Esophagus mucosa (tissue), 1 donor: ENCODE results near the gene OGA. TPM values are rescaled to one million over a fixed set of nuclear protein-coding genes. Genes with fewer than 3 reads are reported as not detected.

ENCODE experiments used
- ATAC-seq: fragments of 200-7000 bp; cut with Tn5 transposase; one replicate; pipeline ENCODE4 v1.9.1; 2020
- total RNA-seq: library from RNA; stranded (reverse); gene quantifications from one replicate; pipeline ENCODE4 v1.2.4, GENCODE V29; 2023
- donor health status: DM: yes; HTN: yes; CAD: no.

OGA gene
- 54.4 TPM for total RNA-seq

- ATAC-seq: peak; percentile 95
Measured at GRCh38 chr10:101818119-101818871, at the start of gene OGA. Gene OGA (minus strand): TSS chr10:101818444. CDS start chr10:101818022, 422 bp downstream.

- ATAC-seq: no peak
Measured at GRCh38 chr10:101867931-101868330, 49.7 kb upstream of the OGA start.

- no peak for ATAC-seq
Measured at GRCh38 chr10:101859530-101859929, 41.3 kb upstream of the OGA start.

- ATAC-seq: no peak
Measured at GRCh38 chr10:101858723-101859500, 40.7 kb upstream of the OGA start.

GRCh38 chr10:101857802-101858476, 39.7 kb upstream of the OGA start:
- ATAC-seq: no peak

- ATAC-seq: no peak
Measured at GRCh38 chr10:101856626-101857025, 38.4 kb upstream of the OGA start.

- no peak for ATAC-seq
Measured at GRCh38 chr10:101851411-101852116, 33.3 kb upstream of the OGA start.

- no peak for ATAC-seq
Measured at GRCh38 chr10:101850749-101851148, 32.5 kb upstream of the OGA start.

- ATAC-seq: no peak
Measured at GRCh38 chr10:101848894-101849351, 30.7 kb upstream of the OGA start.

GRCh38 chr10:101848408-101848807, 30.2 kb upstream of the OGA start:
- ATAC-seq: no peak

GRCh38 chr10:101845893-101846292, 27.6 kb upstream of the OGA start:
- ATAC-seq: no peak

- ATAC-seq: peak; percentile 18
Measured at GRCh38 chr10:101843032-101844021, 25.1 kb upstream of the OGA start, which contains the start of gene KCNIP2. Gene KCNIP2 (minus strand): TSS chr10:101843800. CDS start chr10:101843568, 232 bp downstream.

GRCh38 chr10:101841826-101842225, 23.6 kb upstream of the OGA start:
- ATAC-seq: no peak

- peak; percentile 67 for ATAC-seq
Measured at GRCh38 chr10:101840741-101841453, 22.7 kb upstream of the OGA start.

- no peak for ATAC-seq
Measured at GRCh38 chr10:101840102-101840684, 21.9 kb upstream of the OGA start.

- peak; percentile 54 for ATAC-seq
Measured at GRCh38 chr10:101839416-101840063, 21.3 kb upstream of the OGA start.

GRCh38 chr10:101839002-101839401, 20.8 kb upstream of the OGA start:
- no peak for ATAC-seq

GRCh38 chr10:101838416-101838970, 20.2 kb upstream of the OGA start:
- ATAC-seq: no peak

GRCh38 chr10:101837748-101838147, 19.5 kb upstream of the OGA start:
- ATAC-seq: no peak
